Activated CD8-positive, alpha-beta T cell treated with anti-CD3 and anti-CD28 coated beads for 36 hours (primary cell): Measurements from ENCODE around the gene DTNBP1. TPM values are rescaled to one million over a fixed set of nuclear protein-coding genes. Genes with fewer than 3 reads are reported as not detected.

ENCODE experiments used
- ATAC-seq: fragments of 200-7000 bp; cut with Tn5 transposase; one replicate; pipeline ENCODE4 v1.10.0; 2021; ENCODE audit warnings: mild to moderate bottlenecking, moderate library complexity
- CTCF ChIA-PET: fragments of 350-600 bp; sonication (Branson Sonifier 250); formaldehyde crosslinking; loops from one replicate; lab custom pipeline; 2021; ENCODE audit warnings: antibody characterized with exemption; lab: Charles Lee
- POLR2A ChIA-PET: fragments of 350-600 bp; sonication (Branson Sonifier 250); formaldehyde crosslinking; loops from one replicate; lab custom pipeline; 2021; ENCODE audit warnings: antibody characterized with exemption; lab: Charles Lee
- DNase-seq: peaks from one replicate; pipeline ENCODE4 v3.0.0-alpha.2; 2020
- H3K27ac Mint-ChIP-seq: one replicate; pipeline ENCODE4 v1.8.0; 2021; ENCODE audit warnings: mild to moderate bottlenecking, mixed read lengths
- H3K27me3 Mint-ChIP-seq: one replicate; pipeline ENCODE4 v1.8.0; 2021; ENCODE audit warnings: mixed read lengths
- H3K36me3 Mint-ChIP-seq: one replicate; pipeline ENCODE4 v1.8.0; 2021; ENCODE audit warnings: low read depth, mixed read lengths
- H3K4me1 Mint-ChIP-seq: one replicate; pipeline ENCODE4 v1.8.0; 2021; ENCODE audit warnings: low read depth, mixed read lengths
- H3K4me3 Mint-ChIP-seq: one replicate; pipeline ENCODE4 v1.8.0; 2021; ENCODE audit warnings: mild to moderate bottlenecking, moderate library complexity, mixed read lengths
- H3K9me3 Mint-ChIP-seq: one replicate; pipeline ENCODE4 v1.8.0; 2021; ENCODE audit warnings: mixed read lengths
- intact Hi-C: fragments of 100-400 bp; cut with micrococcal nuclease; formaldehyde crosslinking; loops from one replicate; pipeline ENCODE4 v1.10.0; 2022
- total RNA-seq, 2 experiments: library from RNA; stranded (reverse); gene quantifications; one replicate each; pipeline ENCODE4 v1.2.3, GENCODE V29; 2021
- TF ChIP-seq, protein P1 (sequence below): fragments of 200-600 bp; IDR thresholded peaks from one replicate; pipeline ENCODE4 v1.8.0; 2022; ENCODE audit warnings: antibody characterized with exemption, mild to moderate bottlenecking

DTNBP1 gene
- total RNA-seq, 2 experiments from 2014 or later = 12.6 to 14.6 TPM

DNA sequence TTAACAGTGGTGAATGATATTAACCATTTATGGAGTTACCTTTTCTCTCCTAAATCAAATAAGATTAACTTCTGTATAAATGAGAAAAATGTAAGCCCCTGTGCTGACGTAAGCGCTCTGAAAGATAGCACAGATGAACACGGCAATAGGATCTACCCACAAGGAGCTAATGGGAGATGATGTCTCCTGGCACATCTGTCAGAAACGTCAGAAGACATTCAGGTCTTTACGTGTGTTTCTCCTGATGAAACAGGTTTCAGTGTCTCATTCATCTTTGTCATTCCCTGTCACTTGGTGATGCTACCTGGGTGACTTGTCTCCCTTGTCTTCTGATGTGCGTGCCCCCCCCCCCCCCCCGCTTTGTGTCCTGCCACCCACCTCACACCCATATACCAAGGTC lies 189.7 kb downstream of the DTNBP1 start:
- intact Hi-C loops = no loop called here
- DNase-seq (no peak), ATAC-seq (no peak)
- H3K4me1 Mint-ChIP-seq = peaks cover 30% of the 10 kb centered on the region
- no peak overlapping the region for H3K27ac Mint-ChIP-seq
- H3K9me3 Mint-ChIP-seq = no peaks in the 10 kb centered on the region
- TF ChIP-seq, protein P1, sequence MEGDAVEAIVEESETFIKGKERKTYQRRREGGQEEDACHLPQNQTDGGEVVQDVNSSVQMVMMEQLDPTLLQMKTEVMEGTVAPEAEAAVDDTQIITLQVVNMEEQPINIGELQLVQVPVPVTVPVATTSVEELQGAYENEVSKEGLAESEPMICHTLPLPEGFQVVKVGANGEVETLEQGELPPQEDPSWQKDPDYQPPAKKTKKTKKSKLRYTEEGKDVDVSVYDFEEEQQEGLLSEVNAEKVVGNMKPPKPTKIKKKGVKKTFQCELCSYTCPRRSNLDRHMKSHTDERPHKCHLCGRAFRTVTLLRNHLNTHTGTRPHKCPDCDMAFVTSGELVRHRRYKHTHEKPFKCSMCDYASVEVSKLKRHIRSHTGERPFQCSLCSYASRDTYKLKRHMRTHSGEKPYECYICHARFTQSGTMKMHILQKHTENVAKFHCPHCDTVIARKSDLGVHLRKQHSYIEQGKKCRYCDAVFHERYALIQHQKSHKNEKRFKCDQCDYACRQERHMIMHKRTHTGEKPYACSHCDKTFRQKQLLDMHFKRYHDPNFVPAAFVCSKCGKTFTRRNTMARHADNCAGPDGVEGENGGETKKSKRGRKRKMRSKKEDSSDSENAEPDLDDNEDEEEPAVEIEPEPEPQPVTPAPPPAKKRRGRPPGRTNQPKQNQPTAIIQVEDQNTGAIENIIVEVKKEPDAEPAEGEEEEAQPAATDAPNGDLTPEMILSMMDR = no peak
- ChIA-PET POLR2A (no interaction called here), CTCF (interaction anchor here (1.7 kb wide), 1 partner anchor 10 kb away, joined by 7 read pairs; no protein-coding TSS in a partner anchor)
- H3K4me3 Mint-ChIP-seq = no peak overlapping the region
- H3K36me3 Mint-ChIP-seq = peaks cover 39% of the 10 kb centered on the region
- no peaks in the 10 kb centered on the region for H3K27me3 Mint-ChIP-seq
